WI38 (cell line): ENCODE data around the gene GSK3A.
A peak's percentile ranks its signal among the peaks of the same experiment; 100 is the strongest.
"Not testable (repeated sequence)": the region's sequence is repeated elsewhere in the genome, so short reads cannot be mapped to it uniquely, and the experiment has no call there.

Source experiments
- H3K4me3 ChIP-seq: 2 replicates; pipeline ENCODE4 v1.5.1; 2011; ENCODE audit warnings: low read depth, mild to moderate bottlenecking, control low read depth, low read length
- TF ChIP-seq, protein P1 (sequence below): IDR thresholded peaks from 2 replicates; pipeline ENCODE4 v1.5.1; 2012; ENCODE audit warnings: low read depth, mild to moderate bottlenecking, control low read depth, low read length

The GSK3A gene

GRCh38 chr19:42271045-42271419, 28.6 kb upstream of the GSK3A start:
- peak overlapping the region; percentile 69 for H3K4me3 ChIP-seq
- TF ChIP-seq, protein P1, sequence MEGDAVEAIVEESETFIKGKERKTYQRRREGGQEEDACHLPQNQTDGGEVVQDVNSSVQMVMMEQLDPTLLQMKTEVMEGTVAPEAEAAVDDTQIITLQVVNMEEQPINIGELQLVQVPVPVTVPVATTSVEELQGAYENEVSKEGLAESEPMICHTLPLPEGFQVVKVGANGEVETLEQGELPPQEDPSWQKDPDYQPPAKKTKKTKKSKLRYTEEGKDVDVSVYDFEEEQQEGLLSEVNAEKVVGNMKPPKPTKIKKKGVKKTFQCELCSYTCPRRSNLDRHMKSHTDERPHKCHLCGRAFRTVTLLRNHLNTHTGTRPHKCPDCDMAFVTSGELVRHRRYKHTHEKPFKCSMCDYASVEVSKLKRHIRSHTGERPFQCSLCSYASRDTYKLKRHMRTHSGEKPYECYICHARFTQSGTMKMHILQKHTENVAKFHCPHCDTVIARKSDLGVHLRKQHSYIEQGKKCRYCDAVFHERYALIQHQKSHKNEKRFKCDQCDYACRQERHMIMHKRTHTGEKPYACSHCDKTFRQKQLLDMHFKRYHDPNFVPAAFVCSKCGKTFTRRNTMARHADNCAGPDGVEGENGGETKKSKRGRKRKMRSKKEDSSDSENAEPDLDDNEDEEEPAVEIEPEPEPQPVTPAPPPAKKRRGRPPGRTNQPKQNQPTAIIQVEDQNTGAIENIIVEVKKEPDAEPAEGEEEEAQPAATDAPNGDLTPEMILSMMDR = no peak

GRCh38 chr19:42270346-42271044, 28.1 kb upstream of the GSK3A start:
- peak overlapping the region; percentile 69 for H3K4me3 ChIP-seq
- TF ChIP-seq, protein P1 = no peak

- TF ChIP-seq, protein P1 = no peak
- peak overlapping the region; percentile 69 for H3K4me3 ChIP-seq
Measured at GRCh38 chr19:42269478-42270345, 27.3 kb upstream of the GSK3A start.

DNA sequence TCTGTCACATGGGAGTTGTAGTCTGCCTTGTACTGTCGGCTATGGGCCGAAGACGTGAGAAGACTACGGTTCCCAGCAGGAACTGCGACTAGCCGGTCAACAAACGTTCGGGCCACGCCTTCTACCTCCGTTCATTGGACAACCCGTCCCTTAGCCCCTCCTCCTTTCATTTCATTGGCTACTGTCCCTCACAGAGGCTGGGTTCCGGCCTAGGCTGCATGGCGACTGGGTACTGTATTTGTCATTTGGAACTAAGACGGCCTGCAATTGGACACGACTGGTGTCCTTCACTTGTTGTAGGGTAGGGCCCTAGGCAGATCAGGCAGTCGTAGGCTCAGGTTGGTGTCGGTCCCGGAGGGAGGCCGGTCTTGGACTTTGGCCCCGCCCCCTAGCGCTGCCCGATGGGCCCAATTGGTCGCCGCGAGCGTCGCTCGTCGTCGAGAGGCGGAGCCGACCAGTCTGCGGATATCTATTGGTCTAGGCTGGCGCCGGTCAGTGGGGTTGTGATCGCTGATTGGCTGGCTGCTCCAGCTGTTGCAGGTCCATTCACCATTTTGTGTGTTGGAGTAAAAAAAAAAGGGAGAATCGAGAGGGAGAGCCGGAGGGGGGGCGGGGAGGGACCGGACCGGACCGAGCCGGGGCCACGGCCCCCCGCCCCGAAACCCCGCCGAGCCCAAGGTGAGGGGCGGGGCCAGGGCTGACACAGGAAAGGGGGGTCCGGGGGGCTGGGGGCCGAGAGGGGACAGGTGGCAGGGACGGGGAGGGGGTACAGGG, 26.5 kb upstream of the GSK3A start, which contains the start of gene CIC:
Gene CIC (plus strand): TSS at position 549 of the 774 bp plus-strand sequence. CDS start 2,532 bp downstream, outside the sequence.
- H3K4me3 ChIP-seq = peak within 1 kb of the TSS; percentile 86
- TF ChIP-seq, protein P1 = no peak

DNA sequence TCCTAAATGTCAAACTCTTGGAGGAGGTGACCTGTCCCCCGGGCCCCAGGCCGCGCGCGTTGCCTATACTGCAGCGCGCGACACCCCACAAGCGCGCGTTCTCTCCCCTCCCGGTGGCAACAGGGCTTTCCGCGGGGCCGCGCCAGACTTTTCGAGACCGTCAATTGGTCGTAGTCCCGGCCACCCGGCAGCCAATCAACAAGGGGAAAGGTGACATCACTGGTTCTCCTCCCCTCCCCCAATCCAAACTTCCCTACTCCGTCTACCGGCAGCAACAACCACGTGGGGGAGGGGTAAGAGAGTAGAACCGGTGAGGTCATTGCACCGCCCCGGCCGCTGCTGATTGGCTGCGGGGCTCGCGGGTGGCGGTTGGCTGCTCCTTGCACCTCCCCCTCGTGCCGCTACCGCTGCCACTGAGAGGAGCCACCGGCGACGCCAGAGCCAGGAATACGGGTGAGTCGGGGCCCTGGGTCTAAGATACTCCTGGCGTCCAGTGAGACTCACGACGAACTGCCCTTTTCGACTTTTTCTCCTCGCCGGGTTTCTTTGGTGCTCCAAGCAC, 25.8 kb upstream of the GSK3A start:
- TF ChIP-seq, protein P1 = no peak
- H3K4me3 ChIP-seq = peak overlapping the region; percentile 86

- H3K4me3 ChIP-seq = peak overlapping the region; percentile 86
- TF ChIP-seq, protein P1 = no peak
Measured at GRCh38 chr19:42267644-42268141, 25.3 kb upstream of the GSK3A start.

GRCh38 chr19:42266928-42267603, 24.7 kb upstream of the GSK3A start:
- H3K4me3 ChIP-seq = not testable (repeated sequence)

DNA sequence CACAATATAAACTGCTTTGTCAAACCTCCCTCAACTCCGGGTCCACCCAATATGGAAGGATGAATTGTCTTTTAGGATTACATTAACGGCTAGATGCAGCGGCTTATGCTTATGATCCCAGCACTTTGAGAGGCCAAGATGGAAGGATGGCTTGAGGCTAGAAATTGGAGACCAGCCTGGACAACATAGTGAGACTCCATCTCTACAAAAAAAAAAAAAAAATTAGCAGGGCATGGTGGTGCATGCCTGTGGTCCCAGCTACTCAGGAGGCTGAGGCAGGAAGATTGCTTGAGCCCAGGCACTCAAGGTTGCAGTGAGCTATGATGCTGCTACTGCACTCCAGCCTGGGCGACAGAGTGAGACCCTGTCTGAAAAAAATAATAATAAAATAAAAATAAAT, 23.7 kb upstream of the GSK3A start:
- not testable (repeated sequence) for H3K4me3 ChIP-seq
